GM21619 (cell line): Measurements from ENCODE around the gene SF3B6.
"Not testable (repeated sequence)": the region's sequence is repeated elsewhere in the genome, so short reads cannot be mapped to it uniquely, and the experiment has no call there.

Experiments
- ATAC-seq: cut with Tn5 transposase; IDR thresholded peaks from one replicate; pipeline ENCODE4 v1.9.1; 2021; ENCODE audit not compliant: unreplicated experiment

SF3B6 gene

GRCh38 chr2:24095171-24095677 is 19.1 kb upstream of the SF3B6 start:
- ATAC-seq: not testable (repeated sequence)

GRCh38 chr2:24093270-24093669 is 17.1 kb upstream of the SF3B6 start:
- not testable (repeated sequence) for ATAC-seq

GRCh38 chr2:24088821-24089359 is 12.8 kb upstream of the SF3B6 start:
- no peak for ATAC-seq

- no peak for ATAC-seq
Observed at GRCh38 chr2:24087032-24087431, 10.9 kb upstream of the SF3B6 start.

GRCh38 chr2:24086241-24086640 is 10.1 kb upstream of the SF3B6 start:
- no peak for ATAC-seq

GRCh38 chr2:24085200-24085489 is 9.0 kb upstream of the SF3B6 start:
- ATAC-seq: no peak

GRCh38 chr2:24084386-24085199 is 8.5 kb upstream of the SF3B6 start, which contains the start of gene TP53I3:
TP53I3 (minus strand) TSS chr2:24084834; CDS start chr2:24084326, 508 bp downstream.
- peak; percentile 77 for ATAC-seq

- peak; percentile 67 for ATAC-seq
Observed at GRCh38 chr2:24083567-24084385, 7.7 kb upstream of the SF3B6 start.

- ATAC-seq: no peak
Observed at GRCh38 chr2:24082787-24083566, 6.9 kb upstream of the SF3B6 start.

- no peak for ATAC-seq
Observed at GRCh38 chr2:24080701-24081100, 4.6 kb upstream of the SF3B6 start.

GRCh38 chr2:24077879-24078278 is 1.8 kb upstream of the SF3B6 start:
- ATAC-seq: no peak

GRCh38 chr2:24077535-24077877 is 1.4 kb upstream of the SF3B6 start:
- ATAC-seq: no peak

GRCh38 chr2:24076849-24077534 is 866 bp upstream of the SF3B6 start:
- ATAC-seq: no peak

GRCh38 chr2:24075259-24075658 is 867 bp downstream of the SF3B6 start:
- ATAC-seq: no peak

- no peak for ATAC-seq
Observed at GRCh38 chr2:24073816-24074215, 2.3 kb downstream of the SF3B6 start.

- ATAC-seq: no peak
Observed at GRCh38 chr2:24072259-24072658, 3.9 kb downstream of the SF3B6 start.

- no peak for ATAC-seq
Observed at GRCh38 chr2:24065341-24065740, 10.8 kb downstream of the SF3B6 start.

- ATAC-seq: no peak
Observed at GRCh38 chr2:24058564-24059271, 17.4 kb downstream of the SF3B6 start.

GRCh38 chr2:24055750-24056149 is 20.4 kb downstream of the SF3B6 start:
- ATAC-seq: no peak
